PC-3 (cell line): Measurements from ENCODE around the gene LRRFIP1. TPM values are rescaled to one million over a fixed set of nuclear protein-coding genes. Genes with fewer than 3 reads are reported as not detected.
"Not testable (repeated sequence)": the region's sequence is repeated elsewhere in the genome, so short reads cannot be mapped to it uniquely, and the experiment has no call there.

Experiments
- ATAC-seq: fragments of 200-7000 bp; cut with Tn5 transposase; 2 replicates; pipeline ENCODE4 v1.9.1; 2020; ENCODE audit warnings: mild to moderate bottlenecking, moderate library complexity
- BruUV-seq: library from RNA; stranded (reverse); fragments of 400-500 nt; replicated peaks from 2 replicates; lab custom pipeline; 2021; lab: Mats Ljungman, UMichigan
- CTCF ChIA-PET: fragments of 300-600 bp; sonication (Branson Sonifier 250); formaldehyde crosslinking; loops from one replicate; lab custom pipeline; 2022; ENCODE audit warnings: antibody characterized with exemption; lab: Charles Lee
- POLR2A ChIA-PET: fragments of 300-600 bp; sonication (Branson Sonifier 250); formaldehyde crosslinking; loops from one replicate; lab custom pipeline; 2022; ENCODE audit warnings: antibody characterized with exemption; ENCODE audit not compliant: unreplicated experiment; lab: Charles Lee
- DNase-seq: peaks from one replicate; pipeline ENCODE4 v3.0.0-alpha.2; 2015
- H2AFZ ChIP-seq: fragments of 300-600 bp; sonication (generic); 2 replicates; pipeline ENCODE4 v1.6.0; 2016; ENCODE audit warnings: antibody characterized with exemption, low read length
- H3F3A ChIP-seq: fragments of 300-600 bp; sonication (generic); one replicate; pipeline ENCODE4 v1.6.0; 2017; ENCODE audit warnings: antibody characterized with exemption, low read length, control low read depth, mild to moderate bottlenecking; ENCODE audit not compliant: unreplicated experiment
- H3K27ac ChIP-seq: fragments of 300-600 bp; sonication (generic); 2 replicates; pipeline ENCODE4 v1.5.1; 2016; ENCODE audit warnings: mild to moderate bottlenecking, low read length
- H3K27me3 ChIP-seq: fragments of 300-600 bp; sonication (generic); 2 replicates; pipeline ENCODE4 v1.6.1; 2016; ENCODE audit warnings: low read length, mixed read lengths
- H3K36me3 ChIP-seq: fragments of 300-600 bp; sonication (generic); 2 replicates; pipeline ENCODE4 v1.6.1; 2016; ENCODE audit warnings: low read depth, mixed run types, low read length, mixed read lengths
- H3K4me1 ChIP-seq: fragments of 300-600 bp; sonication (generic); 2 replicates; pipeline ENCODE4 v1.5.1; 2016; ENCODE audit warnings: low read length; ENCODE audit not compliant: insufficient read depth
- H3K4me2 ChIP-seq: fragments of 300-600 bp; sonication (generic); 2 replicates; pipeline ENCODE4 v1.6.0; 2016; ENCODE audit warnings: low read length
- H3K4me3 ChIP-seq: fragments of 300-600 bp; sonication (generic); 2 replicates; pipeline ENCODE4 v1.5.1; 2016; ENCODE audit warnings: mild to moderate bottlenecking, low read length, mixed read lengths
- H3K79me2 ChIP-seq: fragments of 300-600 bp; sonication (generic); 2 replicates; pipeline ENCODE4 v1.6.1; 2017; ENCODE audit warnings: low read length, mixed read lengths
- H3K9ac ChIP-seq: fragments of 300-600 bp; sonication (generic); 2 replicates; pipeline ENCODE4 v1.6.0; 2016; ENCODE audit warnings: mild to moderate bottlenecking, low read length
- H3K9me2 ChIP-seq: fragments of 300-600 bp; sonication (generic); replicated peaks from 2 replicates; pipeline ENCODE4 v1.6.1; 2016; ENCODE audit warnings: mixed run types, low read length, mixed read lengths
- H3K9me3 ChIP-seq: fragments of 300-600 bp; sonication (generic); 2 replicates; pipeline ENCODE4 v1.6.1; 2016; ENCODE audit warnings: low read length, mixed read lengths
- H4K20me1 ChIP-seq: fragments of 300-600 bp; sonication (generic); 2 replicates; pipeline ENCODE4 v1.6.1; 2016; ENCODE audit warnings: low read length, mixed read lengths
- EZH2 ChIP-seq: fragments of 300-600 bp; sonication (generic); IDR thresholded peaks from one replicate; pipeline ENCODE4 v1.6.1; 2017; ENCODE audit warnings: antibody characterized with exemption, mild to moderate bottlenecking, low read length; ENCODE audit not compliant: unreplicated experiment
- EZH2phosphoT487 ChIP-seq: fragments of 300-600 bp; sonication (generic); IDR thresholded peaks from 2 replicates; pipeline ENCODE4 v1.6.1; 2018; ENCODE audit warnings: mild to moderate bottlenecking, antibody characterized with exemption, low read length, borderline replicate concordance
- intact Hi-C: fragments of 100-400 bp; cut with micrococcal nuclease; formaldehyde crosslinking; loops from 2 replicates; pipeline ENCODE4 v1.9.0; 2023
- total RNA-seq: library from RNA; depleted of rRNA; stranded (reverse); fragments of >200 nt; gene quantifications from 2 replicates; pipeline ENCODE4 v1.2.3, GENCODE V29; 2014
- TF ChIP-seq, protein P1 (sequence below): fragments of 300-600 bp; sonication (generic); conservative IDR thresholded peaks from 2 replicates; pipeline ENCODE4 v1.5.1; 2017; ENCODE audit warnings: antibody characterized with exemption, low read depth, mild to moderate bottlenecking, low read length

Gene LRRFIP1
- total RNA-seq, 1 experiment from 2014 or later: 87.8 TPM

DNA sequence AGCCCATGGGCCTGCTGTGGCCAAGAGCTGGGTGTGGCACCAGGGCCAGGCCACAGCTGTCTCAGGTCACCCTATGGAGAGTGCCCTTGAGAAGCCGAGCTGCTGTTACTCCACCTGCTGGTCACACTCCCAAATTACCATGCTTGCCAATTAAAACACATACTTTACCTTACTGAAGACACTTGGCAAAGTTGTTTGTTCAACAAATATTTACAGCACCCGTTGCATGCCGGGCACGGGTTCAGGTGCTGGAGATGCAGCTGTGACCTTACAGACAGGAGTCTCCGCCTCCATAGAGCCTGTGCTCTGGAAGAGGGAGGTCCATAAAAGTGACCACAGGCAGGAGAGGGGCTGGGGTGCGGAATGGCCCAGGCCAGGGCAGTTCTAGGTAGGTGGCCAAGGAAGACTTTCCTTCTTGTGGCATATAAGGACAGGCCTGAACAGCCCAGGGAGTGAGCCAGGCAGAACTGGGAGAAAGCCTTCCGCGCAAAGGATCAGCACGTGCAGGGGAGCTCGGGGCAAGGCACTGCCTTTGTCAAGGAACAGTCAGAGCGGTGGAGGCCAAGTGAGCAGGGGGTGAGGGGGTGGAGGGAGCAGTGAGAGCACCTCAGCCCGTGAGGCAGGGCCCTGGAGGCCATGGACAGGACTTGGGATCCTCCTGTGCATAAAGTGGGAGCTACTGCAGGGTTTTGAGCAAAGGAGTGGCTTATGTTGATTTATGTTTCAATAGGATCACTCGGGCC is 147.6 kb downstream of the LRRFIP1 start:
- ChIA-PET POLR2A (no interaction called here), CTCF (interaction anchor here (1.0 to 1.2 kb wide), 3 partner anchors 15 to 83 kb away, joined by 3 to 5 read pairs (median 4); no protein-coding TSS in a partner anchor)
- Histone ChIP-seq H4K20me1 (no peaks in the 10 kb centered on the region), H3F3A (no peaks in the 10 kb centered on the region), H3K79me2 (no peaks in the 10 kb centered on the region), H3K9me2 (no peaks in the 10 kb centered on the region), H3K36me3 (peaks cover 23% of the 10 kb centered on the region), H3K9ac (no peak overlapping the region), H3K27me3 (no peaks in the 10 kb centered on the region), H3K4me2 (no peak overlapping the region), H3K4me1 (no peaks in the 10 kb centered on the region), H3K27ac (no peak overlapping the region), H3K9me3 (no peaks in the 10 kb centered on the region), H2AFZ (no peak overlapping the region), H3K4me3 (no peak overlapping the region)
- DNase-seq: peak; percentile 72
- no peak for TF ChIP-seq EZH2phosphoT487
- no peak for TF ChIP-seq EZH2
- TF ChIP-seq, protein P1, sequence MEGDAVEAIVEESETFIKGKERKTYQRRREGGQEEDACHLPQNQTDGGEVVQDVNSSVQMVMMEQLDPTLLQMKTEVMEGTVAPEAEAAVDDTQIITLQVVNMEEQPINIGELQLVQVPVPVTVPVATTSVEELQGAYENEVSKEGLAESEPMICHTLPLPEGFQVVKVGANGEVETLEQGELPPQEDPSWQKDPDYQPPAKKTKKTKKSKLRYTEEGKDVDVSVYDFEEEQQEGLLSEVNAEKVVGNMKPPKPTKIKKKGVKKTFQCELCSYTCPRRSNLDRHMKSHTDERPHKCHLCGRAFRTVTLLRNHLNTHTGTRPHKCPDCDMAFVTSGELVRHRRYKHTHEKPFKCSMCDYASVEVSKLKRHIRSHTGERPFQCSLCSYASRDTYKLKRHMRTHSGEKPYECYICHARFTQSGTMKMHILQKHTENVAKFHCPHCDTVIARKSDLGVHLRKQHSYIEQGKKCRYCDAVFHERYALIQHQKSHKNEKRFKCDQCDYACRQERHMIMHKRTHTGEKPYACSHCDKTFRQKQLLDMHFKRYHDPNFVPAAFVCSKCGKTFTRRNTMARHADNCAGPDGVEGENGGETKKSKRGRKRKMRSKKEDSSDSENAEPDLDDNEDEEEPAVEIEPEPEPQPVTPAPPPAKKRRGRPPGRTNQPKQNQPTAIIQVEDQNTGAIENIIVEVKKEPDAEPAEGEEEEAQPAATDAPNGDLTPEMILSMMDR: peak; percentile 76
- intact Hi-C loops: loop anchor here (1.0 kb wide), 1 partner anchor 102 kb away; no protein-coding TSS in a partner anchor
- ATAC-seq: peak; percentile 98
- no TSS peak for BruUV-seq

DNA sequence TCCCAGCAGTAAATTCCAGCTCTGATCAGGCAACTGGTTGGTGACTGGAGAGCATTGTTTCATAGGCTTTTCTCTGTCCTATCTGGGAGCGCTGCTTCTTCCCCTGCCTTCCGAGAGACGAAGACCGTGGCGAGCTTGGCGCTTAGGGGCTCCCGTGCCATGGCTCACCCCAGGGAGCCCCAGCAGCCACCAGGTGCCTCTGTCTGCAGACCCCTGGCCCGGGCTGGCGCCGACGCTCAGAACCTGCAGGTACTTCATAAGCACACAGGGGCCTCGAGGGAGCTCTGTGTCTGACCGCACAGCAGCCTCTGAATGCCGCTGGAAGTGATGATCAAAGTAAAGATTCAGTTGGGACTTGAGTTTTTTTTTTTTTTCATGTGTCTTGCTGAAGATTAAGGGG is 152.1 kb downstream of the LRRFIP1 start:
- Histone ChIP-seq H3K4me2 (no peak overlapping the region), H3K4me1 (no peaks in the 10 kb centered on the region), H3K9me2 (no peaks in the 10 kb centered on the region), H3K79me2 (no peaks in the 10 kb centered on the region), H3K27ac (no peak overlapping the region), H2AFZ (no peak overlapping the region), H3F3A (no peaks in the 10 kb centered on the region), H3K9ac (no peak overlapping the region), H3K36me3 (peaks cover 32% of the 10 kb centered on the region; the same call in 1 of the 2 replicates), H4K20me1 (no peaks in the 10 kb centered on the region), H3K4me3 (no peak overlapping the region), H3K27me3 (no peaks in the 10 kb centered on the region), H3K9me3 (no peaks in the 10 kb centered on the region)
- TF ChIP-seq, protein P1: no peak
- no peak for TF ChIP-seq EZH2
- no peak for TF ChIP-seq EZH2phosphoT487
- ChIA-PET CTCF (no interaction called here), POLR2A (no interaction called here)
- ATAC-seq (no peak), DNase-seq (no peak)
- no TSS peak for BruUV-seq
- intact Hi-C loops: no loop called here

DNA sequence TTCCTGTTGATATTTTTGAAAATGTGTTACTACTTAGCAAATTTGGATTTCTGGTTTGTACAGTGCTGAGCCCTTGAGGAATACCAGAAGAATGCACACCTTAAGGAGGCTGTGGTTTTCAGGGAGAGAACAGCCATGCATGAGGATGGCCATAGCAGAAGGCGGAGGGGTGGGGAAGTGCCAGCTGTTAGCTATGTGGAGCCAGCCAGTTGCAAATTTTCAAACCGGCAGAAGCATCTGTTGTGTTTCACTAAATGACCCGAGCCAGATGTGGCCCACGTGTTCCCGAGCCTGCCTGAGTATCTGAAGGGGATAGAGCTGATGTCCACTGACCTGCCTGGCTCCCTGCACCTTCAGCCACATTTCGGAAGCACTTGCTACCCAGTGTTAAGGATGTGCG is 154.8 kb downstream of the LRRFIP1 start:
- CTCF ChIA-PET: no interaction called here
- TF ChIP-seq, protein P1: no peak
- TF ChIP-seq EZH2phosphoT487: no peak
- TF ChIP-seq EZH2: no peak
- Histone ChIP-seq H3K27me3 (no peaks in the 10 kb centered on the region), H4K20me1 (no peaks in the 10 kb centered on the region), H3F3A (no peaks in the 10 kb centered on the region), H3K36me3 (peaks cover 33% of the 10 kb centered on the region), H3K4me1 (no peaks in the 10 kb centered on the region), H3K4me3 (no peak overlapping the region), H3K9me2 (no peaks in the 10 kb centered on the region), H3K4me2 (no peak overlapping the region), H2AFZ (no peak overlapping the region), H3K9ac (no peak overlapping the region), H3K79me2 (no peaks in the 10 kb centered on the region), H3K27ac (no peak overlapping the region), H3K9me3 (no peaks in the 10 kb centered on the region)
- no TSS peak for BruUV-seq
- ATAC-seq (no peak), DNase-seq (no peak)
- intact Hi-C loops: no loop called here
- POLR2A ChIA-PET: no interaction called here

DNA sequence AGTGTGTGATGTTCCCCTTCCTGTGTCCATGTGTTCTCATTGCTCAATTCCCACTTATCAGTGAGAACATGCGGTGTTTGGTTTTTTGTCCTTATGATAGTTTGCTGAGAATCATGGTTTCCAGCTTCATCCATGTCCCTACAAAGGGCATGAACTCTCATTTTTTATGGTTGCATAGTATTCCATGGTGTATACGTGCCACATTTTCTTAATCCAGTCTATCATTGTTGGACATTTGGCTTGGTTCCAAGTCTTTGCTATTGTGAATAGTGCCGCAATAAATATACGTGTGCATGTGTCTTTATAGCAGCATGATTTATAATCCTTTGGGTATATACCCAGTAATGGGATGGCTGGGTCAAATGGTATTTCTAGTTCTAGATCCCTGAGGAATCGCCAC is 156.3 kb downstream of the LRRFIP1 start:
- POLR2A ChIA-PET, BruUV-seq, CTCF ChIA-PET: not testable (repeated sequence)

More for the DNA sequence above, 156.3 kb downstream of the LRRFIP1 start:
- ATAC-seq, H3K4me2 ChIP-seq, H3K4me1 ChIP-seq, H3K27me3 ChIP-seq, H3K9ac ChIP-seq, H3F3A ChIP-seq, H3K4me3 ChIP-seq, H3K79me2 ChIP-seq, DNase-seq, H3K9me2 ChIP-seq, H4K20me1 ChIP-seq, H2AFZ ChIP-seq, intact Hi-C loops, H3K9me3 ChIP-seq, H3K27ac ChIP-seq: not testable (repeated sequence)
- H3K36me3 ChIP-seq: peaks cover 30% of the 10 kb centered on the region
